ENCODE results near the gene SPECC1.

SPECC1 gene

DNA sequence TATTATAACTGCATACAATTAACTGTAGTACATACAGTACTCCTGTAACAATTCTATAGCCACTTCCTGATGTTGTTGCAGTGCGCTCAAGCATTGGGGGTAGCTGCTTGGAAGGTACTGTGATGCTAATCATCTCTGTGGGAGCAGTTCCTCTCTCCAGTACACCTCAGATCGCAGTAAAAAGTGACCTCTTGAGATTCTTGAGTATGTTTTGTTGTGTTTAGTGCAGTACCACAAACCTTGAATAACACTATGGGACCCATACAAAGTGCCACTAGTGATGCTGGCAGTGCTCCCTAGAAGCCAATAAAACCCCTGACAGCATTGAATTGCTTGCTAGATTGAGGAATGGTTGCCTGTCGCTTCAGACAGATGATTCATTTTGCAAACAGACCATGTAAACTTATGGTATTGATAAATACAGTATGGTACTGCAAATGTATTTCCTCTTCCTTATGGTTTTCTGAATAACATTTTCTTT is 193.0 kb downstream of the SPECC1 start:
- TF ChIP-seq CTCF (IDR thresholded peaks at IDR 0.05) = no peak

- no peak for TF ChIP-seq CTCF (IDR thresholded peaks at IDR 0.05)
Measured at GRCh38 chr17:20203018-20203417, 193.9 kb downstream of the SPECC1 start.

DNA sequence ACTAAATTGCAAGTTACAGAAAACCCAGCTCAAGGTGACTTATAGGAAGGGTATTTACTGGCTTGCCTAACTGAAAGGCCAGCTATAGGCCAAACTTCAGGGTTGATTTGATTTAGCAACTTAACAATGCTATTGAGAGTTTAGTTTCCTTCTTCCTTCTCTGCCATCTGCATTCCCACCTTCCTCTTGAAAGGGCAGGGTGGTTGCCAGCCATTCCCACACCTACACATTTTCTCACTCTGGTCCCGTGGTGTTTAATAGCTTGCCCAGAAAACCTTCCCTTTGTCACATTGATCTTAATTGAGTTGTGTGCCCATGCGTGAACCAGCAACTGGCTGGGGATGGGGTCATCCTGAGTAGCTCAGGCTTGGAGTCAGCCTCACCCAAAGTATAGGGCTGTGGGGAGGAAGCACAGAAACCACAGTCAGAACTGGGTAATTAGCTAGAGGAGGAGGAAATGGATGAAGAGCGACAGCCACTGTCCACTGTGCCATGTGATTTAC is 194.7 kb downstream of the SPECC1 start:
- TF ChIP-seq CTCF (IDR thresholded peaks at IDR 0.05) = no peak

DNA sequence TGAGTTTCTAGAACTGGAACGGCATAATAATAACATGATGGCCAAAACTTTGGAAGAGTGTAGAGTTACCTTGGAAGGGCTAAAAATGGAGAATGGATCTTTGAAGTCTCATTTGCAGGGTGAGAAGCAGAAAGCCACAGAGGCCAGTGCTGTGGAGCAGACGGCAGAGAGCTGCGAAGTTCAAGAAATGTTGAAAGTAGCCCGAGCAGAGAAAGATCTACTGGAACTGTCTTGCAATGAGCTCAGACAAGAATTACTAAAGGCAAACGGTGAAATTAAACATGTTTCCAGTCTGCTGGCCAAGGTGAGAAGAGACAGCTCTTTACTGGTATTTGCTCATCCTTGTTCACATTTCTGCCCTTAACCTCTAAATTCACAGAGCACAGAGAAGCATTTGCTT is 196.4 kb downstream of the SPECC1 start:
- no peak for TF ChIP-seq CTCF (IDR thresholded peaks at IDR 0.05)

DNA sequence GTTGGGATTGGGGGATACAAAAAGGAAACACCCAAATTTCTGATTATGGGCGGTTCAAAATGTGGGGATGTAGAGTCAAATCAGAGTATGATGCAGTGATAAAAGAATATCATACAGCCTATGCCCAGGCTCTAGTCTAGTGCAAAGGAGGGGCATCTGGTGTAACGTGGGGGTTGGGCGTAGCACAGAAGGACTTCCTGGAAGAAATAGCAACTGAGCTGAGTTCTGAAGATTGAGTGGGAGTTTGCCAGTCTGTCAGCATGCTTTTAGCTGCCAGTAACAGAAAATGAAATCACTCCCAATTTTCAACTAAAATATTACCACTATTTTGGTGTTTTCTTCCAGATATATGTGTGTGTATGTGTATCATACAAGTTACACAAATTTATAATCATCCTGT is 196.9 kb downstream of the SPECC1 start:
- TF ChIP-seq CTCF (IDR thresholded peaks at IDR 0.05) = no peak

- no peak for TF ChIP-seq CTCF (IDR thresholded peaks at IDR 0.05)
Measured at GRCh38 chr17:20206591-20206990, 197.4 kb downstream of the SPECC1 start.

DNA sequence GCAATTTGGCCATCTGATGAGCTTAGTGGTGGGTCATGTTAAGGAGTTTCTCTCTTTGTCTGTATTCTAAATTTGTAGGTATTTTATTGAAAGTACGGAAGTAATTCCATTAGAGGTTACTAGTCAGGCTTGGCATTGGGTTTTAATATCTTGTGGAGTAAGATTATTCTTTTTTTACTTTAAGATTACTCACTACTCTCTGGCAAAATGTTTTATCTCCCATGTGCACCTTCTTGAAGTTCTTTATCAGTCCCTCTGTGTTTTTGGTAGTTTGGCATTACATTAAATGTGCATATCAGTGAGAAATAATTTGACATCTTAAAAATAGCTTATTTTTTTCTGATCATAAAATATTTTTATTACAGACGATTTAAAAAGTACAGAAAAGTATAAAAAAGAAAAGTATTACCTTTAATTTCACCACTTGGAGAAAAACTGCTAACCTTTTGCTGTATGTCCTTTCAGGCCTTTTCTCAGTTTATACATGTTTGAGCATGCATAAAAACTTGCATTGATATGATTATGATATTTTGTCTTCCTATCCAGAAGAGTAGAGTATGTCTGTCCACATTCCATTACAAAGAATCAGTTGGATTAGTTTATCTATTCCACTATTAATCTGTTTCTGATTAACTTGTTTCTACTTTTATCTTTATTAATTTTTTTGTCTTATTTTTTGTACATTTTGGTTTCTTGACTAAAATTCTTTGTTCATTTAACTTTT is 198.3 kb downstream of the SPECC1 start:
- TF ChIP-seq CTCF (IDR thresholded peaks at IDR 0.05) = no peak
